ACHN (cell line): Measurements from ENCODE around the gene CEACAM19.
"Not testable (repeated sequence)": the region's sequence is repeated elsewhere in the genome, so short reads cannot be mapped to it uniquely, and the experiment has no call there.

Experiments used
- DNase-seq: peaks from one replicate; pipeline ENCODE4 v3.0.0-alpha.2; 2015
- in situ Hi-C: cut with HindIII; loops from 2 replicates; pipeline ENCODE4 v1.10.0; 2017; ENCODE audit warnings: low sequenced_read_pairs, low pct_ligation_motif_present, low pct_unique_long_range_greater_than_20kb

CEACAM19 gene, protein sequence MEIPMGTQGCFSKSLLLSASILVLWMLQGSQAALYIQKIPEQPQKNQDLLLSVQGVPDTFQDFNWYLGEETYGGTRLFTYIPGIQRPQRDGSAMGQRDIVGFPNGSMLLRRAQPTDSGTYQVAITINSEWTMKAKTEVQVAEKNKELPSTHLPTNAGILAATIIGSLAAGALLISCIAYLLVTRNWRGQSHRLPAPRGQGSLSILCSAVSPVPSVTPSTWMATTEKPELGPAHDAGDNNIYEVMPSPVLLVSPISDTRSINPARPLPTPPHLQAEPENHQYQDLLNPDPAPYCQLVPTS

DNA sequence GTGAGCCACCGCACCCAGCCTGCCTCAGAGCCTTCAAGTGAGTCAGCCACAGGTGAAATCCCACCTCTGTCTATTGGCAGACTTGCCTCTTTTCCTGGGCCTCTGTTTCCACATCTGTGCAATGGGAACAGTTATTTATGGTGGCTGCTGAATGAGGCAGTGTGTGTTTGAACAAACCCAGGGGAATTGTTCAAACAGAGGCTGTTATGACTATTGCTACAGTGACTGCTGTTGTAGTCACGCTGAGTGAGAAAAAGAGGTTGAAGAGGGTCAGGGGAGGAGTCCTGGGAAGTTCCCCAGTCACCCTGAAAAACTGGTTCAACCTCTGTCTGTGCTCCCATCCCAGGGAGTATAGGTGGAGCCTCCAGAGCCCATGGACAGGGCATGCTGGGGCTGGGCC lies at the start of gene CEACAM19:
Gene CEACAM19 (plus strand): TSS at position 83 of the 400 bp plus-strand sequence. CDS start 450 bp downstream, outside the sequence.
- in situ Hi-C loops, result no loop called here
- DNase-seq, result no peak

DNA sequence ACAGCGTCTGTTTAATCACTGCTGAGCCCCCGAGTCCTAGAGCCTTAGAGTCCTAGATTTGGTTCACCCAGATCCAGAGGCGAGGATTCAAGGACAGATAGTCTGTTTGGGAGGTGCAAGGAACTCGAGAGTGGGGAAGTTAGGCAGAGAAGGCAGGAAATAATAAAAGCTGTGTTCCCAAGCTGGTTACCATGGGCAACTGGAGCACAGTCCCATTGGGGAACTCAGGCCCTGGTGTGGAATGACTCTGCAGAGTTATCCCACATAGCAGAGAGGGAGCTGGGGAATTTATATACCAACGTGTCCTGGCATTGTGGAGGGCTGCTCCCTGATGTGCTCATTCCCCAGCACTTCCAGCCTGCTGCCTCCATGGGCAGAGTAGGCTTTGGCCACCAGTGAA lies 48.2 kb upstream of the CEACAM19 start:
- in situ Hi-C loops, result no loop called here
- no peak for DNase-seq

GRCh38 chr19:44623626-44624025 lies 47.7 kb upstream of the CEACAM19 start:
- in situ Hi-C loops, result no loop called here
- DNase-seq, result no peak

- no peak for DNase-seq
- in situ Hi-C loops, result no loop called here
These were observed 46.4 kb upstream of the CEACAM19 start for GRCh38 chr19:44624840-44625354.

DNA sequence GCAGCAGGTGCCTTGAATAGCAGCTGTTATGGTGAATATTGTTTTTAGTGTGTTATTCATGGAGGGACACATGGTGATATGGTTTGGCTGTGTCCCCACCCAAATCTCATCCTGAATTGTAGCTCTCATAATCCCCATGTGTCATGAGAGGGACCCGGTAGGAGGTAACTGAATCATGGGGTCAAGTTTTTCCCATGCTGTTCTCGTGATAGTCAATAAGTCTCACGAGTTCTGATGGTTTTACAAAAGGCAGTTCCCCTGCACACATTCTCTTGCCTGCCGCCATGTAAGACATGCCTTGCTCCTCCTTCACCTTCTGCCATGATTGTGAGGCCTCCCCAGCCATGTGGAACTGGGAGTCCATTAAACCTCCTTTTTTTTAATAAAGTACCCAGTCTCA lies 45.6 kb upstream of the CEACAM19 start:
- DNase-seq, in situ Hi-C loops: not testable (repeated sequence)

- in situ Hi-C loops, result no loop called here
- peak; percentile 96 for DNase-seq
These were observed 45.1 kb upstream of the CEACAM19 start for GRCh38 chr19:44626048-44626624.

GRCh38 chr19:44627631-44628030 lies 43.7 kb upstream of the CEACAM19 start:
- in situ Hi-C loops, result no loop called here

GRCh38 chr19:44628793-44629192 lies 42.5 kb upstream of the CEACAM19 start:
- DNase-seq, result no peak
- in situ Hi-C loops, result no loop called here

More at GRCh38 chr19:44627631-44628030, 43.7 kb upstream of the CEACAM19 start:
- DNase-seq, result no peak

DNA sequence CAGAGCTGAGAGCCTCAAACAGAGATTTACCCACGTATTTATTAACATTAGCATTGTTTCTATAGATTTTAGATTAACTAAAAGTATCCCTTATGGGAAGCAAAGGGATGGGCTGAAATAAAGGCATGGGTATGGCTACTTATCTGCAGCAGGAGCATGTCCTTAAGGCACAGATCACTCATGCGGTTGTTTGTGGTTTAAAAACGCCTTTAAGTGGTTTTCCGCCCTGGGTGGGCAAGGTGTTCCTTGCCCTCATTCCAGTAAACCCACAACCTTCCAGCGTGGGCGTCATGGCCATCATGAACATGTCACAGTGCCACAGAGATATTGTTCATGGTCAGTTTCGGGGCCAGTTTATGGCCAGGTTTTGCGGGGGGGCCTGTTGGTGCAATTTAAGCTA lies 39.7 kb upstream of the CEACAM19 start:
- in situ Hi-C loops, DNase-seq: not testable (repeated sequence)

DNA sequence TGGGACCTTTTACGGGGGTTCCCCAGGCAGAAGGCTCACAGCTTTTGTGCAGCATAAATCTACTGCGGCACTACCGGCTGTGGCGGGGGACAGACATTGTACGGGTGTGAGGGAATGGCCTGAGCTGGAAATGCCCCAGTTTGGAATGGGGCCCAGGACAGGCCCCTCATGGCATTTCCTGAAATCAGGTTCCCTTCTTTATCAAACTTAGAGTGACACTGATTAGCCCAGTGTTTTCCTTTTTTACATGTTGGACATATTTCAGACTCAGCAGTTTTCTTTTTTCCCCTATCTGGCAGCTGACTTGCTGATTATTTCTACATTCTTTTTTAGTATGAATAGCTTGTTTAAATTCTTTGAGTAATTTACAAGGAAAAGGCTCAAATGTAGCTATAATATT lies 37.2 kb upstream of the CEACAM19 start:
- DNase-seq, in situ Hi-C loops: not testable (repeated sequence)

DNA sequence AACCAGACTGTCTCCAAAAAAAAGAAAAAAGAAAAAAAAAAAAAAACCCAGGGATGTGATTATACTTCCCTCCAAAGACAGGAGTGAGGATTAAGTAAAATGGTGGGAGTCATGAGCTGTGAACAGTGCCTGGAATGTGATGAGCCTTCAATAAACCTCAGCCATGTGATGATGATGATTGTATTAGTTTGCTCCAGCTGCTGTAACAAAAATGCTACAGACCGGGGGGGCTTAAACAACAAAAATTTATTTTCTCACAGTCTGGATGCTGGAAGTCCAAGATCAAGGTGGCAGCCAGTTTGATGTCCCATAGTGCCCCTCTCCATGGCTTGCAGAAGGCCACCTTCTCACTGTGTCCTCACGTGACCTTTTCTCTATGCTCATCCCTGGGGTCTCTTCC lies 36.5 kb upstream of the CEACAM19 start:
- in situ Hi-C loops, result no loop called here
- no peak for DNase-seq

GRCh38 chr19:44635581-44636438 lies 35.5 kb upstream of the CEACAM19 start:
- DNase-seq, result no peak
- in situ Hi-C loops, result no loop called here

- in situ Hi-C loops, result no loop called here
These were observed 34.6 kb upstream of the CEACAM19 start for GRCh38 chr19:44636439-44637389.

DNA sequence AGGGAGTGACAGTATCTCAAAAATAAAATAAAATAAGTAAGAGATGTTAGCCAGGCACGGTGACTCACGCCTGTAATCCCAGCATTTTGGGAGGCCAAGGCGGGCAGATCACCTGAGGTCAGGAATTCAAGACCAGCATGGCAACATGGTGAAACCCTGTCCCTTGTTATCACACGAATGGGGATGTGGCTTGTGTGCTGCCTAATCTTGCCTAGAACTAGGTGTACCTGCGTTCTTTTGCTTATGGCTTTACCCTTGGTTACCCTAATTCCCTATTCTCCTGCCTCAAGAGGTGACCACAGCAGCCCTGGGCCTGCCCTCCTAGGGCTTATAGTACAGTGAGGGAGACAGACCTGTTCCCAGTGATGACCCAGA lies 33.9 kb upstream of the CEACAM19 start:
- DNase-seq, result no peak
- in situ Hi-C loops, result no loop called here

More at GRCh38 chr19:44636439-44637389, 34.6 kb upstream of the CEACAM19 start:
- DNase-seq, result no peak

DNA sequence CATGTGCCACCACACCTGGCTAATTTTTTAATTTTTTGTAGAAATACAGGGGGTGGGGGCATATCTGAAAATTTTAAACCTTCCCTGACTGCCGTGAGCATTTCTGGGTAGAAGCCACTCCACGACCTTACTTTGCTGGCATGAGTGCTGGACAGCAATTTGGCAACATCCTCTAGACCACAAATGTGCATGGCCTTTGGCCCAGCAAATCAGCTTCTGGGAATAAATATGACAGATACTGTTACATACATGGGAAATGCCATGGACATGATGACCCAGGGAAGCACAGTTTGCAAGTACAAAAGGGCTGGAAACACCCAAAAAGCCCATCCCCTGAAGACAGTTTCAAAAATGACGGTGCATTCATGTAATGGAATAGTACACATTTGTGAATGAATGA lies 30.8 kb upstream of the CEACAM19 start:
- peak; percentile 39 for DNase-seq
- in situ Hi-C loops, result no loop called here

GRCh38 chr19:44641501-44642265 lies 29.6 kb upstream of the CEACAM19 start:
- in situ Hi-C loops, result no loop called here

GRCh38 chr19:44642377-44642776 lies 28.9 kb upstream of the CEACAM19 start:
- in situ Hi-C loops, result no loop called here
- DNase-seq, result no peak

More at GRCh38 chr19:44641501-44642265, 29.6 kb upstream of the CEACAM19 start:
- DNase-seq, result no peak
